ENCODE results near the gene TNFAIP6. TPM values are rescaled to one million over a fixed set of nuclear protein-coding genes. Genes with fewer than 3 reads are reported as not detected.

Gene TNFAIP6
- total RNA-seq, 1 donor from 2014 or later: 0.29 TPM

DNA sequence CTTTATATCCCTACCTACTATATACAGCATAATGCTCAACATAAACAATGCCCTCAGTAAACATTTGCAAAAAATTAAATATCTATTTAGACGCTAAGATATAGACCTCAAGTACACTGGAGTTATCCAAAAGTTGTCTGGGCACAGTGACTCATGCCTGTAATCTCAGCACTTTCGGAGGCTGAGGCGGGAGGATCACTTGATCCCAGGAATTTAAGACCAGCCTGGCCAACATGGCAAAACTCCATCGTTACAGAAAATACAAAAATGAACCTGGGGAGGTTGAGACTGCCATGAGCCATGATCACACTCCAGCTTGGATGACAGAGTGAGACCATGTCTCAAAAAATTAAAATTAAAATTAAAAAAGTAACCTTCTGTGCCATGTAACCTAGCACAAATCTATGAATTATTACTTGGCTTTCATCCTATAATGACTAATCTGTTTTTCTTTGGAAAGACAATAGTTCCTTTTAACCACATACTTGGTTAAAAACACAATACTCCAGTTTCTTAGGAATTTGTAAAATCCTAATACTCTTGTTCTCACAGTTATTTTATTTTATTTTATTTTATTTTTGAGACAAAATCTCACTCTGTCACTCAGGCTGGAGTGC is 6.7 kb upstream of the TNFAIP6 start:
- Mint-ChIP-seq H3K27ac (no peak overlapping the region), H3K4me3 (no peak overlapping the region), H3K4me1 (no peaks in the 10 kb centered on the region), H3K9me3 (no peaks in the 10 kb centered on the region), H3K36me3 (ENCODE audit: low read depth) (no peaks in the 10 kb centered on the region), H3K27me3 (no peaks in the 10 kb centered on the region)
- intact Hi-C loops (cut with micrococcal nuclease): no loop called here
- TF ChIP-seq, protein P1, sequence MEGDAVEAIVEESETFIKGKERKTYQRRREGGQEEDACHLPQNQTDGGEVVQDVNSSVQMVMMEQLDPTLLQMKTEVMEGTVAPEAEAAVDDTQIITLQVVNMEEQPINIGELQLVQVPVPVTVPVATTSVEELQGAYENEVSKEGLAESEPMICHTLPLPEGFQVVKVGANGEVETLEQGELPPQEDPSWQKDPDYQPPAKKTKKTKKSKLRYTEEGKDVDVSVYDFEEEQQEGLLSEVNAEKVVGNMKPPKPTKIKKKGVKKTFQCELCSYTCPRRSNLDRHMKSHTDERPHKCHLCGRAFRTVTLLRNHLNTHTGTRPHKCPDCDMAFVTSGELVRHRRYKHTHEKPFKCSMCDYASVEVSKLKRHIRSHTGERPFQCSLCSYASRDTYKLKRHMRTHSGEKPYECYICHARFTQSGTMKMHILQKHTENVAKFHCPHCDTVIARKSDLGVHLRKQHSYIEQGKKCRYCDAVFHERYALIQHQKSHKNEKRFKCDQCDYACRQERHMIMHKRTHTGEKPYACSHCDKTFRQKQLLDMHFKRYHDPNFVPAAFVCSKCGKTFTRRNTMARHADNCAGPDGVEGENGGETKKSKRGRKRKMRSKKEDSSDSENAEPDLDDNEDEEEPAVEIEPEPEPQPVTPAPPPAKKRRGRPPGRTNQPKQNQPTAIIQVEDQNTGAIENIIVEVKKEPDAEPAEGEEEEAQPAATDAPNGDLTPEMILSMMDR (IDR thresholded peaks at IDR 0.05): no peak
- ChIA-PET POLR2A (no interaction called here), CTCF (no interaction called here)
- DNase-seq (no peak), ATAC-seq (ENCODE audit: low read depth) (no peak)

GRCh38 chr2:151353995-151354394 is 3.4 kb upstream of the TNFAIP6 start:
- POLR2A ChIA-PET: no interaction called here
- no peak for DNase-seq
- CTCF ChIA-PET: interaction anchor here (1.4 kb wide), 1 partner anchor 56 kb away, joined by 3 read pairs; the partner anchor contains the start of gene RIF1
- no peaks in the 10 kb centered on the region for H3K9me3 Mint-ChIP-seq
- no peaks in the 10 kb centered on the region for H3K4me1 Mint-ChIP-seq
- no peak overlapping the region for H3K4me3 Mint-ChIP-seq
- intact Hi-C loops (cut with micrococcal nuclease): no loop called here
- TF ChIP-seq, protein P1 (IDR thresholded peaks at IDR 0.05): no peak
- no peak overlapping the region for H3K27ac Mint-ChIP-seq
- ATAC-seq (ENCODE audit: low read depth): no peak
- H3K27me3 Mint-ChIP-seq: no peaks in the 10 kb centered on the region
- H3K36me3 Mint-ChIP-seq (ENCODE audit: low read depth): no peaks in the 10 kb centered on the region

DNA sequence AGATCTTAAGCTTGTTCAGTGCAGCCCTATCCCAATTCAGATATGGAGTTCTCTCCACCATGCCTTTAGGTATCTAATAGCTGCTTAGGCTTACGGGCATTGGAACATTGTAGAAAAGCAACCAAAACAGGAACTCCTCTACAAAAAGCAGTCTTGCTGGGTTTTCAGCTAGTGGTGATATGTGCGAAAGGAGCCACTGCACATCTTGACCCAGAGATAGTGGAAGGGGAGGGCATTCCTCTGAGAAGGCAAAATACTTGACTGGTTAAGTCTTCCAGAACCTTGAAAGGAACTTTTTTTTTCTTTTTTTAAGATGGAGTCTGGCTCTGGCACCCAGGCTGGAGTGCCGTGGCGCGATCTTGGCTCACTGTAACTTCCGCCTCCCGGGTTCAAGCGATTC is 2.6 kb upstream of the TNFAIP6 start:
- intact Hi-C loops (cut with micrococcal nuclease): no loop called here
- CTCF ChIA-PET: interaction anchor here (1.4 kb wide), 1 partner anchor 55 kb away, joined by 3 read pairs; the partner anchor contains the start of gene RIF1
- H3K4me3 Mint-ChIP-seq: no peak overlapping the region
- POLR2A ChIA-PET: no interaction called here
- DNase-seq: no peak
- no peak for ATAC-seq (ENCODE audit: low read depth)
- H3K27ac Mint-ChIP-seq: no peak overlapping the region
- no peaks in the 10 kb centered on the region for H3K4me1 Mint-ChIP-seq
- TF ChIP-seq, protein P1 (IDR thresholded peaks at IDR 0.05): no peak
- H3K36me3 Mint-ChIP-seq (ENCODE audit: low read depth): no peaks in the 10 kb centered on the region
- no peaks in the 10 kb centered on the region for H3K9me3 Mint-ChIP-seq
- H3K27me3 Mint-ChIP-seq: no peaks in the 10 kb centered on the region

- POLR2A ChIA-PET: no interaction called here
- Mint-ChIP-seq H3K4me1 (no peaks in the 10 kb centered on the region), H3K27me3 (no peaks in the 10 kb centered on the region), H3K9me3 (no peaks in the 10 kb centered on the region), H3K36me3 (ENCODE audit: low read depth) (no peaks in the 10 kb centered on the region), H3K27ac (no peak overlapping the region), H3K4me3 (no peak overlapping the region)
- ATAC-seq (ENCODE audit: low read depth) (no peak), DNase-seq (no peak)
- CTCF ChIA-PET: no interaction called here
- TF ChIP-seq, protein P1 (IDR thresholded peaks at IDR 0.05): no peak
- intact Hi-C loops (cut with micrococcal nuclease): no loop called here
These were observed 976 bp downstream of the TNFAIP6 start for GRCh38 chr2:151358166-151358970.

GRCh38 chr2:151359768-151360461 is 2.5 kb downstream of the TNFAIP6 start:
- CTCF ChIA-PET: no interaction called here
- intact Hi-C loops (cut with micrococcal nuclease): no loop called here

More at GRCh38 chr2:151359768-151360461, 2.5 kb downstream of the TNFAIP6 start:
- TF ChIP-seq, protein P1 (IDR thresholded peaks at IDR 0.05): no peak
- Mint-ChIP-seq H3K9me3 (no peaks in the 10 kb centered on the region), H3K27ac (no peak overlapping the region), H3K4me3 (no peak overlapping the region), H3K36me3 (ENCODE audit: low read depth) (no peaks in the 10 kb centered on the region), H3K27me3 (no peaks in the 10 kb centered on the region), H3K4me1 (peaks cover 2% of the 10 kb centered on the region)
- ATAC-seq (ENCODE audit: low read depth) (no peak), DNase-seq (no peak)
- POLR2A ChIA-PET: no interaction called here
